Esophagus squamous epithelium (tissue), 5 donors: Measurements from ENCODE around the gene CD248. TPM values are rescaled to one million over a fixed set of nuclear protein-coding genes. Genes with fewer than 3 reads are reported as not detected.

Experiments used
- DNase-seq: peaks from one replicate; lab custom pipeline; 2025; lab: John Stamatoyannopoulos, UW
- H3K27ac ChIP-seq, 4 donors: fragments of 200-600 bp; sonication (generic); one replicate each; pipeline ENCODE4 v1.5.1; 2016 to 2019; ENCODE audit warnings: mild to moderate bottlenecking in 1 of 4
- H3K27me3 ChIP-seq, 4 donors: fragments of 200-600 bp; sonication (generic); 1 replicate in 3 of 4; 2 replicates in 1 of 4; pipeline versions ENCODE4 v1.5.1 to v1.6.0; 2017 to 2021; ENCODE audit warnings: antibody characterized with exemption in 1 of 4
- H3K36me3 ChIP-seq, 3 donors: fragments of 200-600 bp; sonication (generic); one replicate each; pipeline ENCODE4 v1.5.1; 2016 to 2019
- H3K4me1 ChIP-seq, 3 donors: fragments of 200-600 bp; sonication (generic); one replicate each; pipeline ENCODE4 v1.5.1; 2017 to 2019
- H3K4me3 ChIP-seq, 4 donors: fragments of 200-600 bp; sonication (generic); 1 replicate in 3 of 4; 2 replicates in 1 of 4; pipeline ENCODE4 v1.5.1; 2016 to 2019; ENCODE audit warnings: mild to moderate bottlenecking in 2 of 4, moderate library complexity in 1 of 4
- H3K9me3 ChIP-seq, 3 donors: fragments of 200-600 bp; sonication (generic); one replicate each; pipeline ENCODE4 v1.5.1; 2016 to 2019
- POLR2A ChIP-seq, 4 donors: fragments of 450-650 bp; IDR thresholded peaks; one replicate each; pipeline ENCODE4 v1.6.1; 2017; ENCODE audit warnings: antibody characterized with exemption in 4 of 4, mild to moderate bottlenecking in 4 of 4, moderate library complexity in 3 of 4
- WGBS, 2 donors: methylation state at CpG; one replicate each; pipeline ENCODE4 v1.1.5; 2018; 5-methylcytosine and 5-hydroxymethylcytosine counted together
- intact Hi-C: fragments of 100-400 bp; cut with DNase I; formaldehyde crosslinking; loops from one replicate; pipeline ENCODE4 v1.15.0; 2022
- total RNA-seq, 4 donors: library from RNA; depleted of rRNA; stranded (reverse); fragments of >200 nt; gene quantifications; one replicate each; pipeline ENCODE4 v1.1.0, GENCODE V29; 2016
- TF ChIP-seq, protein P1 (sequence below), 6 experiments: fragments of 450-650 bp in 4 of 6; fragments of 200-600 bp in 2 of 6; sonication (generic) in 2 of 6; IDR thresholded peaks; one replicate each; pipeline ENCODE4 v1.5.1; 2016 to 2019; ENCODE audit warnings: antibody characterized with exemption in 6 of 6, mild to moderate bottlenecking in 4 of 6, moderate library complexity in 4 of 6
- donor health status: DM: yes; HTN: yes; CAD: no.

The CD248 gene
- total RNA-seq, 4 donors from 2014 or later = 1.9 to 13.2 (median 6.1) TPM

DNA sequence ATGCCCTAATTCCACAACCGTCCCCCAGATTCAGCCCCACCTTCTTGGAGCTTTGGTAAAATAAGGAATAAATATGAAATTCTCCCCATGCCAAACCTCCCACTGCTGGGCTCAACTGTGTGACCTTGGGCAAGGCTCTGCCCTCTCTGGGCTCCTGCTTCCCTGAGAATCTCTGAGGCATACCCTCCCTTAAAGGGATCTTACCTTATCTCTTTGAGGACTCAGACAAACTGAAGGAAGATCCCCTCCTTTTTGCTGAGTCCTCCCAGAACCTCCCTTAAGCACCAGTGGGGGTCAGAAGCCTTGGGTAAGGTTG is 2.7 kb downstream of the CD248 start:
- 75 to 82% methylated on average over 1 of the region's 1 CpG for WGBS, 2 donors
- intact Hi-C loops = no loop called here
- Histone ChIP-seq H3K27me3 (peaks cover 0 to 32% (median 0%) of the 10 kb centered on the region in 4 donors), H3K4me1 (peaks cover 43 to 79% (median 52%) of the 10 kb centered on the region in 3 donors), H3K36me3 (no peaks in the 10 kb centered on the region), H3K4me3 (peak overlapping the region in 3 of 4 donors; percentile 56 to 68 (median 63)), H3K9me3 (no peaks in the 10 kb centered on the region), H3K27ac (peak overlapping the region; percentile 83 to 92 (median 89))
- DNase-seq = no peak
- TF ChIP-seq, protein P1, sequence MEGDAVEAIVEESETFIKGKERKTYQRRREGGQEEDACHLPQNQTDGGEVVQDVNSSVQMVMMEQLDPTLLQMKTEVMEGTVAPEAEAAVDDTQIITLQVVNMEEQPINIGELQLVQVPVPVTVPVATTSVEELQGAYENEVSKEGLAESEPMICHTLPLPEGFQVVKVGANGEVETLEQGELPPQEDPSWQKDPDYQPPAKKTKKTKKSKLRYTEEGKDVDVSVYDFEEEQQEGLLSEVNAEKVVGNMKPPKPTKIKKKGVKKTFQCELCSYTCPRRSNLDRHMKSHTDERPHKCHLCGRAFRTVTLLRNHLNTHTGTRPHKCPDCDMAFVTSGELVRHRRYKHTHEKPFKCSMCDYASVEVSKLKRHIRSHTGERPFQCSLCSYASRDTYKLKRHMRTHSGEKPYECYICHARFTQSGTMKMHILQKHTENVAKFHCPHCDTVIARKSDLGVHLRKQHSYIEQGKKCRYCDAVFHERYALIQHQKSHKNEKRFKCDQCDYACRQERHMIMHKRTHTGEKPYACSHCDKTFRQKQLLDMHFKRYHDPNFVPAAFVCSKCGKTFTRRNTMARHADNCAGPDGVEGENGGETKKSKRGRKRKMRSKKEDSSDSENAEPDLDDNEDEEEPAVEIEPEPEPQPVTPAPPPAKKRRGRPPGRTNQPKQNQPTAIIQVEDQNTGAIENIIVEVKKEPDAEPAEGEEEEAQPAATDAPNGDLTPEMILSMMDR (IDR thresholded peaks at IDR 0.05) = no peak
- TF ChIP-seq POLR2A (IDR thresholded peaks at IDR 0.05) = no peak

DNA sequence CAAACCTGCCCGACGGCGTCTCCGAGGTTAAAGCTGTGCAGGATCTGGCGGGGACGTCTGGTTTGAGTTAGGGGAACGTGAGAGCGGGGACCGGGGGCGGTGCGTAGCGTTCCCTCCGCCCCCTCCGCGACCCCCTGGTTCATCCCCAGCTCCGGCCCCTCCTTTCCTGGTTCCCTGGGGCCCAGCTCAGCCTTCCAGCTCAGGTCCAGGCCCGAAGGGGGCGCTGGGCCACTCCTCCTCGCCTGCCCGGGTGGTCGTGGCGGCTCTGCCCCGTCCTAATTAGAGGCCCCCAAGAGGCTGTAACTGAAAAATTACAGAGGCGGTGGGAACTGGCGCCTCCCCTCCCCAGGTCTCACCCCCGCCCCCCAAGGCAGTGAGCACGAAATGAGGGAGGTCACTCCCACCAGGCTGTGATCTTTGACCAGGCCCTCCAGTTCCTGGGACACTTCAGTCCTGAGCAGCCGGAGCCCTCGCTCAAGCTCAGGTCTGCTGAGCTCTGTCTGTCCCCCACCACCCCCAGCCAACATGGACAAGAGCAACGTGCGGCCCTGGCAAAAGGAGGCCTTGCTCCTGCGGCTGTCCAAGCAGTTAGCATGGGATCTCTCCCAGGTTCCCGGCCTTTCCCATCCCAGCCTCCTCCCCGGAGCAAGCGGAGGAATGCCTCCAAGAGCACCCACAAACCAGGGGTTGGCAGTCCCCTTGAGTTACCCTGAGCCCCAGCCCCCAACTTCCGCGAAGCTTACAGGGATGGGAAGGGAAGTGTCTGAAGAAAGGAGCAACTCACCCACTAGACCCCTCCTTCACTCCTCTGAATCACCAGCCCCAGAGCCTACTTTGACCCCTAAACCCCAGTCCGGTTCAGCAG is 3.3 kb downstream of the CD248 start:
- intact Hi-C loops = no loop called here
- Histone ChIP-seq H3K27me3 (peaks cover 0 to 32% (median 0%) of the 10 kb centered on the region in 4 donors), H3K27ac (peak overlapping the region; percentile 83 to 92 (median 89)), H3K9me3 (no peaks in the 10 kb centered on the region), H3K36me3 (no peaks in the 10 kb centered on the region), H3K4me3 (peak overlapping the region; percentile 15 to 68 (median 60)), H3K4me1 (peaks cover 38 to 73% (median 46%) of the 10 kb centered on the region in 3 donors)
- 61 to 68% methylated on average over 5 to 6 of the region's 38 CpGs for WGBS, 2 donors
- TF ChIP-seq, protein P1 (IDR thresholded peaks at IDR 0.05) = no peak
- TF ChIP-seq POLR2A (IDR thresholded peaks at IDR 0.05) = no peak
- no peak for DNase-seq

GRCh38 chr11:66312549-66313320 is 4.1 kb downstream of the CD248 start:
- intact Hi-C loops = no loop called here
- Histone ChIP-seq H3K36me3 (no peaks in the 10 kb centered on the region), H3K27ac (peak overlapping the region; percentile 83 to 92 (median 89)), H3K9me3 (no peaks in the 10 kb centered on the region), H3K4me3 (peak overlapping the region; percentile 31 to 68 (median 60)), H3K4me1 (peaks cover 29 to 65% (median 38%) of the 10 kb centered on the region in 3 donors), H3K27me3 (peaks cover 0 to 32% (median 0%) of the 10 kb centered on the region in 4 donors)
- TF ChIP-seq, protein P1 (IDR thresholded peaks at IDR 0.05) = no peak
- peak in 2 of 4 donors; percentile 27 to 57 for TF ChIP-seq POLR2A (IDR thresholded peaks at IDR 0.05)
- 0 to 5% methylated on average over 7 to 8 of the region's 52 CpGs for WGBS, 2 donors
- peak; percentile 93 for DNase-seq

DNA sequence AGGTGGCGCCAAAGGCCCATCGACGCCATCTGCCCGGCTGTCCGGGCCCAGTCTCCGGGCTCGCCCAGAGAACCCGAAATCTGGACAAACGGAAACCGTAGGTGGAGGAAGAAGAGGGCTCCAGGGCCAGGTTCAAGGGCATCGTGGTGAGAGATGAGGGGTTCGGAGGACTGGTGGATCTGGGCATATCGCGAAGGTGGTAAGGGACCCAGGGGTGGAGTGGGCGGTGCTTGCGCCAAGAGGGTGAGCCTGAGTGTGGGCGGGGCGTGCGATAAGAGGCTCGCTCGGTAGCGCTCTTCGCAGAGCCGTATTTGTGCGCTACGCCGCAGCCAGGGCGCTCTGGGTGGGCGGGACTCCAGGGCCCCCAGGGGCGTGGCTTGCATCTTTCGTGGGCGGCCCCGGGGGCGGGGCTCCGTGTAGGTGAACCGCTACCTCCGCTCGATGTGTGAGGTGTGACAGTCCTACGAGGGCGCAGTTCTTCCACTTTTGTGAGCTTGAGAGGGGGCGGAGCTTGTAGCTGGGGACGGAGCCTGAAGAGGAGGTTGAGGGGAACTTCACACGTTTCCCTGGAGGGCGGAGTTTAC is 4.8 kb downstream of the CD248 start:
- DNase-seq = peak; percentile 92
- intact Hi-C loops = no loop called here
- Histone ChIP-seq H3K4me3 (peak overlapping the region; percentile 31 to 68 (median 60)), H3K4me1 (peaks cover 23 to 58% (median 31%) of the 10 kb centered on the region in 3 donors), H3K27me3 (peaks cover 0 to 29% (median 0%) of the 10 kb centered on the region in 4 donors), H3K9me3 (no peaks in the 10 kb centered on the region), H3K27ac (peak overlapping the region; percentile 83 to 92 (median 89)), H3K36me3 (no peaks in the 10 kb centered on the region)
- WGBS, 2 donors = 1 to 2% methylated on average over 29 to 38 of the region's 44 CpGs
- TF ChIP-seq, protein P1 (IDR thresholded peaks at IDR 0.05) = peak; percentile 9 to 98 (median 90)
- peak in 2 of 4 donors; percentile 36 to 53 for TF ChIP-seq POLR2A (IDR thresholded peaks at IDR 0.05)
